ENCODE measurements around the gene SEMA4D.

The SEMA4D gene, protein sequence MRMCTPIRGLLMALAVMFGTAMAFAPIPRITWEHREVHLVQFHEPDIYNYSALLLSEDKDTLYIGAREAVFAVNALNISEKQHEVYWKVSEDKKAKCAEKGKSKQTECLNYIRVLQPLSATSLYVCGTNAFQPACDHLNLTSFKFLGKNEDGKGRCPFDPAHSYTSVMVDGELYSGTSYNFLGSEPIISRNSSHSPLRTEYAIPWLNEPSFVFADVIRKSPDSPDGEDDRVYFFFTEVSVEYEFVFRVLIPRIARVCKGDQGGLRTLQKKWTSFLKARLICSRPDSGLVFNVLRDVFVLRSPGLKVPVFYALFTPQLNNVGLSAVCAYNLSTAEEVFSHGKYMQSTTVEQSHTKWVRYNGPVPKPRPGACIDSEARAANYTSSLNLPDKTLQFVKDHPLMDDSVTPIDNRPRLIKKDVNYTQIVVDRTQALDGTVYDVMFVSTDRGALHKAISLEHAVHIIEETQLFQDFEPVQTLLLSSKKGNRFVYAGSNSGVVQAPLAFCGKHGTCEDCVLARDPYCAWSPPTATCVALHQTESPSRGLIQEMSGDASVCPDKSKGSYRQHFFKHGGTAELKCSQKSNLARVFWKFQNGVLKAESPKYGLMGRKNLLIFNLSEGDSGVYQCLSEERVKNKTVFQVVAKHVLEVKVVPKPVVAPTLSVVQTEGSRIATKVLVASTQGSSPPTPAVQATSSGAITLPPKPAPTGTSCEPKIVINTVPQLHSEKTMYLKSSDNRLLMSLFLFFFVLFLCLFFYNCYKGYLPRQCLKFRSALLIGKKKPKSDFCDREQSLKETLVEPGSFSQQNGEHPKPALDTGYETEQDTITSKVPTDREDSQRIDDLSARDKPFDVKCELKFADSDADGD

DNA sequence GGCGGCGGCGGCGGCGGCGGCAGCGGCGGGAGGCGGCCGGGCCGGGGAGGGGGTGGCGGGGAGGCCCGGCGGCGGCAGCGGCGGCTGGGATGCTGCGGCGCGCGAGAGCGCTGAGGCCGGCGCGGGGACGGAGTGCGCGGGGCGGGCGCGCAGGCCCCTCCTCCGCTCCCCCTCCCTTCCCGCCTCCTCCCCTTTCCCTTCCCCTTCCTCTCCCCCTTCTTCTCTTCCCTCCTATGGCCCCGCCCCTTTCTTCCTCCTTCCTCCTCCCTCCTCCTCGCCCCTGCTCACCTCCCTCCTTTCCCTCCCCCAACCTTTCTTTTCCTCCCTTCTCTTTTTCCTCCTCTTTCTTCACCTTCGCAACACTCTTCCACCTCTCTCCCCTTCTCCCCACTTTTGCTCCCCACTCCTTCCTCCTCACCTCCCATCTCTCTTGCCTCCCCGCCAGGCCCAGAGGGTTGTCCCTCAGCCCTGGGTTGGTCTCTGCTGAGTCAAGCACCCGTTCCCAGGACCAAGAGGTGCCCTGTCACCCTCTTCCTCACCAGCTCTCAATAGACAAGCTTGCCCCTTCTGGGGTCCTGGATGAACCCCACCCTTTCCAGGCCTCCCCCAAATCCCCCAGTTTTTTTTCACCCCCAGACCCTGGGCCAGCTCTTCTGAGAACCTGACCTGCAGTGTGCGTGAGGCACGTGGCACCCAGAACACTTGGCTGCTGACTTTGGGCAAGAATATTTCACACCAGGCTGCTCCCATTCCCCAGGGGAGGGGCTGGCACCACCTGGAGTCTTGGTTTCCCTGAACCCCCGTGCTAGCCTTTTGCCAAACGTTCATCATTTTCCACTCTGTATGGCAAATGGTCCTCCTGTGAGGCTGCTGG lies at the start of gene SEMA4D:
SEMA4D (minus strand) TSS at position 136 of the 874 bp plus-strand sequence. CDS start 92,657 bp downstream, outside the sequence.
- peaks cover 20% of the 10 kb centered on the region for H3K79me2 ChIP-seq (ENCODE audit: low read length)
- no peaks in the 10 kb centered on the region for H3K9me3 ChIP-seq (ENCODE audit: insufficient read depth, low read length)
- H3K27me3 ChIP-seq (ENCODE audit: low read depth, low read length) = peaks cover 8% of the 10 kb centered on the region; the same call in 1 of the 2 replicates
- H3K36me3 ChIP-seq (replicated peaks; ENCODE audit: low read depth, low read length) = no peaks in the 10 kb centered on the region
- TF ChIP-seq EZH2phosphoT487 (IDR thresholded peaks at IDR 0.05; ENCODE audit: low read depth) = no peak
- TF ChIP-seq, protein P1, sequence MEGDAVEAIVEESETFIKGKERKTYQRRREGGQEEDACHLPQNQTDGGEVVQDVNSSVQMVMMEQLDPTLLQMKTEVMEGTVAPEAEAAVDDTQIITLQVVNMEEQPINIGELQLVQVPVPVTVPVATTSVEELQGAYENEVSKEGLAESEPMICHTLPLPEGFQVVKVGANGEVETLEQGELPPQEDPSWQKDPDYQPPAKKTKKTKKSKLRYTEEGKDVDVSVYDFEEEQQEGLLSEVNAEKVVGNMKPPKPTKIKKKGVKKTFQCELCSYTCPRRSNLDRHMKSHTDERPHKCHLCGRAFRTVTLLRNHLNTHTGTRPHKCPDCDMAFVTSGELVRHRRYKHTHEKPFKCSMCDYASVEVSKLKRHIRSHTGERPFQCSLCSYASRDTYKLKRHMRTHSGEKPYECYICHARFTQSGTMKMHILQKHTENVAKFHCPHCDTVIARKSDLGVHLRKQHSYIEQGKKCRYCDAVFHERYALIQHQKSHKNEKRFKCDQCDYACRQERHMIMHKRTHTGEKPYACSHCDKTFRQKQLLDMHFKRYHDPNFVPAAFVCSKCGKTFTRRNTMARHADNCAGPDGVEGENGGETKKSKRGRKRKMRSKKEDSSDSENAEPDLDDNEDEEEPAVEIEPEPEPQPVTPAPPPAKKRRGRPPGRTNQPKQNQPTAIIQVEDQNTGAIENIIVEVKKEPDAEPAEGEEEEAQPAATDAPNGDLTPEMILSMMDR (IDR thresholded peaks at IDR 0.05; ENCODE audit: low read depth, low read length) = no peak
- peak within 1 kb of the TSS; percentile 87 for H2AFZ ChIP-seq (ENCODE audit: low read depth, low read length)
- peak within 1 kb of the TSS; percentile 98 for H3K4me3 ChIP-seq (ENCODE audit: low read length)
- peaks cover 9% of the 10 kb centered on the region; the same call in 1 of the 2 replicates for H4K20me1 ChIP-seq (ENCODE audit: insufficient read depth, low read length)
- peaks cover 22% of the 10 kb centered on the region for H3K4me1 ChIP-seq (ENCODE audit: low read length)
- H3K27ac ChIP-seq (ENCODE audit: low read length) = no peak within 1 kb of the TSS
- H3K4me2 ChIP-seq (ENCODE audit: low read length) = peak within 1 kb of the TSS; percentile 100
- H3K9ac ChIP-seq (ENCODE audit: low read length) = peak within 1 kb of the TSS; percentile 83

DNA sequence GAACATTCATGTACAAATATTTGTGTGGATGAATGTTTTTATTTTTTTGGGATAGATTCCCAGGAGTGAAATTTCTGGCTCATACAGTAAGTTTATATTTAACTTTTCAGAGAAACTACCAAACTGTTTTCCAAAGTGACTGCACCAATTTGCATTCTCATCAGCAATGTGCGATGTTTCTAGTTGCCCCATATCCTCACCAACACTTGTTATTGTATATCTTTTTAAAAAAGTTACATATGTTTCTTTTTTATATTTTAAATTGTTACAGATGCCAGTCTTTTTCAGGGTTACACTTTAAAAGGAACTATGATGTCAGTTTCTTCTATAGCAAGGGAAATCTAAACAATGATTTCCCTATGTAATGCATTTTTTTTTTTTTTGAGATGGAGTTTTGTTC lies 49.1 kb upstream of the SEMA4D start:
- no peak overlapping the region for H3K9ac ChIP-seq (ENCODE audit: low read length)
- H3K79me2 ChIP-seq (ENCODE audit: low read length) = no peaks in the 10 kb centered on the region
- peaks cover 3% of the 10 kb centered on the region; the same call in 1 of the 2 replicates for H3K9me3 ChIP-seq (ENCODE audit: insufficient read depth, low read length)
- TF ChIP-seq, protein P1 (IDR thresholded peaks at IDR 0.05; ENCODE audit: low read depth, low read length) = no peak
- no peak for TF ChIP-seq EZH2phosphoT487 (IDR thresholded peaks at IDR 0.05; ENCODE audit: low read depth)
- peaks cover 19% of the 10 kb centered on the region for H3K27me3 ChIP-seq (ENCODE audit: low read depth, low read length)
- no peaks in the 10 kb centered on the region for H3K36me3 ChIP-seq (replicated peaks; ENCODE audit: low read depth, low read length)
- no peak overlapping the region for H3K4me3 ChIP-seq (ENCODE audit: low read length)
- H3K4me1 ChIP-seq (ENCODE audit: low read length) = peaks cover 16% of the 10 kb centered on the region
- no peak overlapping the region for H3K4me2 ChIP-seq (ENCODE audit: low read length)
- no peaks in the 10 kb centered on the region for H4K20me1 ChIP-seq (ENCODE audit: insufficient read depth, low read length)
- H3K27ac ChIP-seq (ENCODE audit: low read length) = no peak overlapping the region
- no peak overlapping the region for H2AFZ ChIP-seq (ENCODE audit: low read depth, low read length)

DNA sequence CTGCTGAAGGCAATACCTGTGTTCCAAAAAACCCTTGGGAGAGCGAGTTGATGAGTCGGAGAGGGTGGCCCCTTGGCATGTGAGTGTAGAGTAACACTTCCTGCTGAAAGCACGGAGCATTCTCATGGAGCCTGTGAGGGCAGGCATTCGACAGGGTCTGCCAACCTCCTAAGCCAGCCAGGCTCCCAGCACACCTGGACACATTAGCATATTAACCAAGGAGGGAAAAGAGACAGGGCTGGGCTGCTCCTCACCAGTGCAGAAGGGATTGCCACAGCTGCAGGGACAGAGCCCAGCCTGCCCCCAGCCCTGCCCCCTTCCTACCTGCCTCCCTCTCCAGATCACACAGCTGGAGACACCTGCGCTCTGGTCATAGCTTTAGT lies 46.4 kb upstream of the SEMA4D start:
- Histone ChIP-seq H3K4me3 (ENCODE audit: low read length) (no peak overlapping the region), H3K9ac (ENCODE audit: low read length) (no peak overlapping the region), H3K36me3 (replicated peaks; ENCODE audit: low read depth, low read length) (no peaks in the 10 kb centered on the region), H3K4me1 (ENCODE audit: low read length) (peaks cover 12% of the 10 kb centered on the region), H2AFZ (ENCODE audit: low read depth, low read length) (no peak overlapping the region), H3K27me3 (ENCODE audit: low read depth, low read length) (no peaks in the 10 kb centered on the region), H3K27ac (ENCODE audit: low read length) (no peak overlapping the region), H4K20me1 (ENCODE audit: insufficient read depth, low read length) (no peaks in the 10 kb centered on the region), H3K4me2 (ENCODE audit: low read length) (no peak overlapping the region), H3K79me2 (ENCODE audit: low read length) (no peaks in the 10 kb centered on the region), H3K9me3 (ENCODE audit: insufficient read depth, low read length) (peaks cover 3% of the 10 kb centered on the region; the same call in 1 of the 2 replicates)
- TF ChIP-seq, protein P1 (IDR thresholded peaks at IDR 0.05; ENCODE audit: low read depth, low read length) = no peak
- no peak for TF ChIP-seq EZH2phosphoT487 (IDR thresholded peaks at IDR 0.05; ENCODE audit: low read depth)
